Cardiac muscle cell (in vitro differentiated cells and primary cell): ENCODE data around the gene IPMK. TPM values are rescaled to one million over a fixed set of nuclear protein-coding genes. Genes with fewer than 3 reads are reported as not detected.

Experiments used
- DNase-seq, 2 donors: peaks; one replicate each; pipeline versions ENCODE4 v3.0.0 to v3.0.0-alpha.2; 2010 to 2017; ENCODE audit warnings: low read depth in 1 of 2, low spot score in 1 of 2
- H3K27ac ChIP-seq: fragments of 200-600 bp; sonication (generic); 2 replicates; pipeline ENCODE4 v1.5.1; 2016
- H3K27me3 ChIP-seq: fragments of 200-600 bp; sonication (generic); 2 replicates; pipeline ENCODE4 v1.6.0; 2016; ENCODE audit warnings: control low read depth
- H3K36me3 ChIP-seq: fragments of 200-600 bp; sonication (generic); 2 replicates; pipeline ENCODE4 v1.5.1; 2016; ENCODE audit warnings: control low read depth
- H3K4me1 ChIP-seq: fragments of 200-600 bp; sonication (generic); 2 replicates; pipeline ENCODE4 v1.8.1; 2017; ENCODE audit warnings: low read depth, mild to moderate bottlenecking, mixed run types
- H3K4me3 ChIP-seq: fragments of 200-600 bp; sonication (generic); 2 replicates; pipeline ENCODE4 v1.5.1; 2016; ENCODE audit warnings: mild to moderate bottlenecking
- H3K9me3 ChIP-seq: fragments of 200-600 bp; sonication (generic); 2 replicates; pipeline ENCODE4 v1.5.1; 2017; ENCODE audit warnings: low read depth, mild to moderate bottlenecking, control low read depth
- CTCF ChIP-seq: IDR thresholded peaks from 2 replicates; pipeline ENCODE4 v1.5.1; 2012; ENCODE audit warnings: low read depth, mild to moderate bottlenecking, low read length
- polyA plus RNA-seq: library from polyadenylated mRNA; unstranded; fragments of >200 nt; fragmentation: Nextera tagmentation; extraction: Ambion mirVana; gene quantifications from 2 replicates; pipeline ENCODE4 v1.2.1, GENCODE V29; 2016
- total RNA-seq: library from RNA; depleted of rRNA; stranded (reverse); fragments of >200 nt; gene quantifications from 2 replicates; pipeline ENCODE4 v1.2.3, GENCODE V29; 2016

Gene IPMK
- total and polyA plus RNA-seq, 2 experiments from 2014 or later = 2.3 to 4.9 TPM

- Histone ChIP-seq H3K27ac (no peak overlapping the region), H3K4me3 (no peak overlapping the region), H3K9me3 (no peaks in the 10 kb centered on the region), H3K36me3 (peaks cover 14% of the 10 kb centered on the region), H3K4me1 (no peaks in the 10 kb centered on the region), H3K27me3 (no peaks in the 10 kb centered on the region)
- peak; percentile 77 for TF ChIP-seq CTCF
- peak; percentile 41 to 80 for DNase-seq
Measured at GRCh38 chr10:58291538-58292174, 24.0 kb upstream of the IPMK start.

- Histone ChIP-seq H3K36me3 (peaks cover 17% of the 10 kb centered on the region), H3K9me3 (no peaks in the 10 kb centered on the region), H3K27me3 (no peaks in the 10 kb centered on the region), H3K4me1 (no peaks in the 10 kb centered on the region), H3K4me3 (no peak overlapping the region), H3K27ac (no peak overlapping the region)
- TF ChIP-seq CTCF = no peak
- peak in 1 of 2 donors; percentile 71 for DNase-seq
Measured at GRCh38 chr10:58282615-58283014, 14.9 kb upstream of the IPMK start.

GRCh38 chr10:58281092-58281752 lies 13.5 kb upstream of the IPMK start:
- no peak overlapping the region for H3K27ac ChIP-seq
- no peak for TF ChIP-seq CTCF
- no peaks in the 10 kb centered on the region for H3K9me3 ChIP-seq
- no peak overlapping the region for H3K4me3 ChIP-seq
- H3K36me3 ChIP-seq = peaks cover 21% of the 10 kb centered on the region
- no peaks in the 10 kb centered on the region for H3K27me3 ChIP-seq
- DNase-seq = no peak
- no peaks in the 10 kb centered on the region for H3K4me1 ChIP-seq

GRCh38 chr10:58280477-58280876 lies 12.8 kb upstream of the IPMK start:
- Histone ChIP-seq H3K9me3 (no peaks in the 10 kb centered on the region), H3K4me1 (no peaks in the 10 kb centered on the region), H3K4me3 (no peak overlapping the region), H3K27ac (no peak overlapping the region), H3K27me3 (no peaks in the 10 kb centered on the region), H3K36me3 (peaks cover 21% of the 10 kb centered on the region)
- DNase-seq = no peak
- TF ChIP-seq CTCF = no peak

DNA sequence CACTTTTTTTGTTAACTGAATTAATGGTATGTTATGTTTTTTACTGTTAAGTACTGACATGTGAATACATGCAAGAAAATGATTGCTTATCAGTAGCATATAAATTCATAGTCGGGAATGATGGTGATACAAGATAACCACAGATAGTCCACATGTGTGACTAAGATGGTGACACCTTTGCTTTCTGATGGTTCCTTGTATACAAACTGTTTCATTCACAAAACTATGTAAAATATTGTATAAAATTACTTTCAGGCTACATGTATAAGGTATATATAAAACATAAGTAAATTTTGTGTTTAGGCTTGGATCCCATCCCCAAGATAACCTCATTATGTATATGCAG lies 11.2 kb upstream of the IPMK start:
- Histone ChIP-seq H3K4me3 (no peak overlapping the region), H3K27me3 (no peaks in the 10 kb centered on the region), H3K9me3 (no peaks in the 10 kb centered on the region), H3K4me1 (no peaks in the 10 kb centered on the region), H3K36me3 (peaks cover 21% of the 10 kb centered on the region), H3K27ac (no peak overlapping the region)
- TF ChIP-seq CTCF = no peak
- DNase-seq = no peak
